22Rv1 (cell line): ENCODE results near the gene TIAM2.
"Not testable (repeated sequence)": the region's sequence is repeated elsewhere in the genome, so short reads cannot be mapped to it uniquely, and the experiment has no call there.

ENCODE experiments used
- H3K27ac ChIP-seq: fragments of 450-650 bp; 2 replicates; pipeline ENCODE4 v1.5.1; 2017
- ZFX ChIP-seq: fragments of 450-650 bp; IDR thresholded peaks from 2 replicates; pipeline ENCODE4 v1.6.1; 2017; ENCODE audit warnings: antibody characterized with exemption, borderline replicate concordance
- TF ChIP-seq, protein P1 (sequence below): fragments of 450-650 bp; IDR thresholded peaks from 2 replicates; pipeline ENCODE4 v1.5.1; 2017; ENCODE audit warnings: mild to moderate bottlenecking

Gene TIAM2

DNA sequence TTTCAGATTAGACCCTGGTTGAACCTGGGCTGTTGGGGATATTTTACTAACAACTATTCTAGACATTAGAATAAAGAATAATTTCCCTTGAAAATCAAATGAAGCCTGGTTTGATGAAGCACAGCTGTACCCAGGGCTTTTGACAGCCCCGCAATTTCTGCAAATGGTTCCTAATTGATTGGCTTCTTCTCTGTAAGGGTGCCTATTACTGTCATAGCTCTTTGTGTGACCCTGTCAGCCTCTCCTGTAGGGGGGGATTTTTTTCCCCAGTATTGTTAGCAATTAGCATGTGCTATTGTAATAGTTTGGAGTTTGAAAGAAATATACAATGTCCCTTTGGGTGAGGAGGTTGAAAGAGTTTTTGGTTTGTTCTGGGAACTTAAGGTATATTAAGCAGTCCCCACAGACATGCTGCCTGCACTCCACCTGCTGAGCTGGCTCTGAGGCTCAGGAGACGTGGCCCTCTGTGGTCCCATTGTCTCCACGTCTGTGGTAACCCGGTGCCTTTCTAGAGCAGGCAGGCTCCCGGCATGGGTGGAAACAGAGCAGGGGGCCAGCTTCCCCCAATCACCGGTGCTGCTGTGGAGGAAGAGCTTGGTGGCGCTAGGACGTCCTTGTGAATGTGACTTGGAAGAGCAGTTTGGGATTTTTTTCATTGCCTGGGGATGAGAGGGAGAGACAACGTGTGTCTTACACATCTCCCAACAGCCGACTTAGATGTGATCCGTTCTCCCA lies 221.4 kb downstream of the TIAM2 start:
- TF ChIP-seq ZFX: no peak
- TF ChIP-seq, protein P1, sequence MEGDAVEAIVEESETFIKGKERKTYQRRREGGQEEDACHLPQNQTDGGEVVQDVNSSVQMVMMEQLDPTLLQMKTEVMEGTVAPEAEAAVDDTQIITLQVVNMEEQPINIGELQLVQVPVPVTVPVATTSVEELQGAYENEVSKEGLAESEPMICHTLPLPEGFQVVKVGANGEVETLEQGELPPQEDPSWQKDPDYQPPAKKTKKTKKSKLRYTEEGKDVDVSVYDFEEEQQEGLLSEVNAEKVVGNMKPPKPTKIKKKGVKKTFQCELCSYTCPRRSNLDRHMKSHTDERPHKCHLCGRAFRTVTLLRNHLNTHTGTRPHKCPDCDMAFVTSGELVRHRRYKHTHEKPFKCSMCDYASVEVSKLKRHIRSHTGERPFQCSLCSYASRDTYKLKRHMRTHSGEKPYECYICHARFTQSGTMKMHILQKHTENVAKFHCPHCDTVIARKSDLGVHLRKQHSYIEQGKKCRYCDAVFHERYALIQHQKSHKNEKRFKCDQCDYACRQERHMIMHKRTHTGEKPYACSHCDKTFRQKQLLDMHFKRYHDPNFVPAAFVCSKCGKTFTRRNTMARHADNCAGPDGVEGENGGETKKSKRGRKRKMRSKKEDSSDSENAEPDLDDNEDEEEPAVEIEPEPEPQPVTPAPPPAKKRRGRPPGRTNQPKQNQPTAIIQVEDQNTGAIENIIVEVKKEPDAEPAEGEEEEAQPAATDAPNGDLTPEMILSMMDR: no peak
- H3K27ac ChIP-seq: no peak overlapping the region

DNA sequence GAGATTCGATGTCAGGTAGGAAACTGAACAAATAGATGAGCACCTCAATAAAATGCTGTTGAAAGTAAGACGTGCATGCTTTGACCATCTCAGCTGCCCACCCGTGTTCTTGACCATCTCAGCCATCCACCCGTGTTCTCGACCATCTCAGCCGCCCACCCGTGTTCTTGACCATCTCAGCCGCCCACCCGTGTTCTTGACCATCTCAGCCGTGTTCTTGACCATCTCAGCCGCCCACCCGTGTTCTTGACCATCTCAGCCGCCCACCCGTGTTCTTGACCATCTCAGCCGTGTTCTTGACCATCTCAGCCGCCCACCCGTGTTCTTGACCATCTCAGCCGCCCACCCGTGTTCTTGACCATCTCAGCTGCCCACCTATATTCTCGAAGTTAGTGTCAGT lies 223.6 kb downstream of the TIAM2 start:
- H3K27ac ChIP-seq: not testable (repeated sequence)

DNA sequence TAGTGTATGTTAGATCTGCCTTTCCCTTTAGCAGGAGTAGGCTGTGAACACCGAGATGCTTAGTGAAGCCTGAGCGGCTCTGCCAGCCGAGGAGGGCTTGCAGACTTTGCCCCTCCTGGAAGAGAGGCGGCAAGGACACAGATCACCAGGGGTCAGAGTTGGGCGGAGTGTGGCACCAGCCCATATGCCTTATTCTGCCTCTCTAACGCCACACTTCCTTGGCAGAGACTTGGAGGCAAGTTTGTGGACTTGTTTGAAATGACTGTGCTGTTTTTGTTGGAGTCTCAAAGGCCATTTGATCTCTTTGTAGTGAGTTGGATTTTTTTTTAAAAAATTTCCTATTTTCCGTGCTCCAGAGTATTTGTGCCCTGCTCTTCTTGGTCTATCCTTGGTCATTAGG lies 224.2 kb downstream of the TIAM2 start:
- no peak overlapping the region for H3K27ac ChIP-seq
- TF ChIP-seq ZFX: no peak
- TF ChIP-seq, protein P1: no peak

DNA sequence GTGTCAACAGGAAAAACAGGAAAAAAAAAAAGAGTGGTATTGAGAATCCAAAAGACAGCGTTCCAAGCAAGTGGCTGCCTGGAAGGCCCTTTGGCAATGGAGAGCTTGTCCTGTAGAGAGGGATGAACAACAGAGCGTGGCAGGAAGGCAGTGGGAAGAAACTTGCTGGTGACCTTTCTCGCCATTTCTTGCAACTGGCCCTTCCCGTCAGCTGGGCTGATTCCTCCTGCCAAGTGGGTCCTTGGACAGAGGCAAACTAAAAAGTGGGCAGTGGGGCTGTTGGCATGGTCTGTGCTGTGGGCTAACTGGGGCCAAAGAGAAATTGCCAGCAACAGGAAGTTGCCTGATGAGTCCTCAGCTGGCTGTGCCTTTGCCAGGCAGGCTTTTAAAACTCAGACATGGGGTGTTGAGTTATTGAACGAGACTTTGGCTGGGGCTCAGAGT lies 224.8 kb downstream of the TIAM2 start:
- TF ChIP-seq ZFX: no peak
- TF ChIP-seq, protein P1: no peak
- H3K27ac ChIP-seq: no peak overlapping the region

DNA sequence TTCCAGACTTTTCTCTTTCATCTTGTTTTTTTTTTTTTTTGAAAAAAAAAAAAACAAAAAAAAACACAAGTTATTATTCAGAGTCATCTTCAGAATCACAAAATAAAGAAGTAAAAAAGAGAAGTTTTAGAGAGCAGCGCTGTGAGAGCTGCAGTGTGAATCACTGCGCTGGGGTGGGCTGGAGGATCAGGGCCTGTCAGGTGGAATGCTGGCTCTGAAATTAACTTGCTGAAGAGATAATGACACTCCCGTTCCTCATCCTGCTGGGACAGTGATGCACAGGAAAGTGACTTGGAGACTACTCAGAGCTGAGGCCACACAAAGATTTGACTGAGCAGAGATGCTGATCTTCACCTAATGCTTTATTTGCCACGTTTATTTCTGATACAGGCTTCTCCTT lies 226.0 kb downstream of the TIAM2 start:
- H3K27ac ChIP-seq: no peak overlapping the region
- TF ChIP-seq, protein P1: no peak
- no peak for TF ChIP-seq ZFX

DNA sequence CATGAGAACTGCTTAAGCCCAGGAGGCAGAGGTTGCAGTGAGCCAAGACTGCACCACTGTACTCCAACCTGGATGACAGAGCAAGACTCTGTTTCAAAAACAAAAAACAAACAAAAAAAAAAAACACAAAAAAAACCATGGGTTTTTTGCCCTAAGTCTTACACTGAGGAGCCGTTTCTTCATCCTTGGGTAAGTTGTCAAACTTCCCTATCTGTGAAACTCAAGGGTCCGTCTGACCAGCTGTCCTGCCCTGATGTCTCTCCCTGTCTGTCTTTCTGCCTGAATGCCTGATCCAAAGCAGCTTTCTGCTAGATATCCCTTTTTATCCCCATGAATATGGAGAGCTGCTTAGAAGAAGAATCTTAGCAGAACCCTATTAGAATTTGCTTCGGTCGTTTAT lies 227.4 kb downstream of the TIAM2 start:
- H3K27ac ChIP-seq: no peak overlapping the region
- no peak for TF ChIP-seq ZFX
- TF ChIP-seq, protein P1: no peak

DNA sequence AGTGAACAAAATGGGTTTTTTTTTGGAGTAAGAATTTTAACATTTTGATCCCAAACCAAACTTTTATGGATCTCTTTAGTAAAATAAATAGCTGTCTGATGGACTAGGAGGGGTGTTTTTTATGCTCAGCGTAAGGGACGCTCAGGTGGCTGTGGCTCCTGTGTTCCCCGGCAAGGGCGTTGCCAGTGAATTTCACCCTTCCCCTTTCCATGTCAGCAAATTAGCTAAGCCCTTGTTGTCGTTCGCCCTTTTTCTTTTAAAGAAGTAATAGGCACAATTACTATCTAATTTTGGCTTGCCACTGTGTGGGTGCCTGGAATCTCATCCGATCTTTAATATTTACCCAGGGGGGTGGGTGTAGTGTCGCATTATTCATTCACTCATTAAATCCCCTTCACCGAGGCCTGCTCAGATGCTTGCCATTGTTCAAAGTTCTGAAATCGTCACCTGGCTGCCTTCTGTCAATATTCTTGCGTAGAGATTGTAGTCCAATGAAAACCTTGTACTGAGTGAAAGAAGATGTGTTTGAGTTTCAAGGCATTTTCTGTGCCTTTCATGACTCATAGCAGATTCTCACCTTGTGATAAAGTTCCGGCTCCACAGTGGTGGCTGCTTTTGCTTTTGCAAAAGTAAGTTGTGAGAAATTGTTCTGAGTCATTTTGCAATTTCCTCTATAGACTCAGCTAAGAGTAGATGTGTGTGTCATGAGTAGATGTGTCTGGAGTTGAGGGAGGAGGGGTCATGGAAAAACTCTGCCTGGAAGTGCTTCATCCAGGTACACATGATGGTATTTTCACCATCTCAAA lies 228.7 kb downstream of the TIAM2 start:
- TF ChIP-seq, protein P1: no peak
- TF ChIP-seq ZFX: no peak
- no peak overlapping the region for H3K27ac ChIP-seq
